Keratinocyte (primary cell): ENCODE data around the gene NAV3.

Source experiments
- CTCF ChIP-seq, 3 experiments: IDR thresholded peaks in 1 of 3; conservative IDR thresholded peaks in 1 of 3; optimal IDR thresholded peaks in 1 of 3; 2 replicates in 2 of 3; 3 replicates in 1 of 3; pipeline versions ENCODE3 to v1.5.1; 2011; ENCODE audit warnings: low read length in 3 of 3, mild to moderate bottlenecking in 3 of 3, moderate library complexity in 2 of 3, control low read depth in 1 of 3, inconsistent platforms in 1 of 3; ENCODE audit not compliant: insufficient read depth in 2 of 3; ENCODE audit errors: extremely low read depth in 1 of 3
- EZH2 ChIP-seq: IDR thresholded peaks from one replicate; pipeline ENCODE4 v1.6.1; 2012; ENCODE audit warnings: inconsistent platforms, mild to moderate bottlenecking, low read length, moderate library complexity

DNA sequence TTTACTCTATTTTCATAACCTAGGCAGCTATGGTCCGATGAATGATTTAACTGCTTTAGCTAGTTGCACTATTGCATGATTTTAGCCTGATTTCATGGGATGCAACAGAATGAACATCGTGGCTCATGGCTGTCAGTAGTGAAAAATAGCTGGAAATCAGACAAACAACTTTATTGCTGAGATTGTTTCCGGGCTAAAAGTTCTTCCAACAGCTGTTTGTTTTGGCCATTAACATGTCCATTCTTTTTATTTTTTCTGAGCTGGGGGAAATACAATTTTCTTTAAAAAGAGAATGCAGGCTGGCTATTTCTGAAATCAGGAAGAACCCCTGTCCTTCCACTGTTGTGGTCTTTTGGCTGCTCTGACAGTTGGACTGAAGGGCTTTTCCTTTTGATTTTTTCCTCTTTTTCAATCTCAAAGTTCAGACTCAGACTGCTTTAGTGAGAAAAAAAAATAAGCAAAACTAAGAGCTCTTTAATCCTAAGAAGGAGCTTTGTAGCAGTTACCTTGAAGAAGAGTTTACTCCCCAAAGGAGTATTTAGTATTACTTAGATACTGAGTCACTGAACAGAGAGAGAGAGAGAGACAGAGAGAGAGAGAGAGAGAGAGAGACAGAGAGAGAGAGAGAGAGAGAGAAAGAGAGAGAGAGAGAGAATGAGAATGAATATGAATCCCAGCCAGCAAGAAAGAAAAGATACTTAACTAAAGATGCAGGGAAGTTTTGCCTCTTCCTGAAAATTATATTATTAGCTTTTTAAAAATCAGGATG lies at the start of gene NAV3:
- no peak for TF ChIP-seq CTCF (optimal IDR thresholded peaks at IDR 0.05 in 1 of 3, IDR thresholded peaks at IDR 0.05 in 1 of 3, conservative IDR thresholded peaks at IDR 0.05 in 1 of 3; ENCODE audit: extremely low read depth in 1 of 3, insufficient read depth in 2 of 3, low read length in 3 of 3)
- no peak for TF ChIP-seq EZH2
